GM12892 (cell line): Measurements from ENCODE around the gene ERC1.

Experiments used
- POLR2A ChIP-seq: IDR thresholded peaks from 2 replicates; pipeline ENCODE4 v1.6.1; 2011; ENCODE audit warnings: low read depth, low read length, control low read depth
- POLR2AphosphoS5 ChIP-seq: IDR thresholded peaks from 2 replicates; pipeline ENCODE4 v1.6.1; 2011; ENCODE audit warnings: low read depth, low read length, control low read depth
- TAF1 ChIP-seq: IDR thresholded peaks from 2 replicates; pipeline ENCODE4 v1.6.1; 2011; ENCODE audit warnings: low read depth, mild to moderate bottlenecking, control low read depth, low read length, borderline replicate concordance

DNA sequence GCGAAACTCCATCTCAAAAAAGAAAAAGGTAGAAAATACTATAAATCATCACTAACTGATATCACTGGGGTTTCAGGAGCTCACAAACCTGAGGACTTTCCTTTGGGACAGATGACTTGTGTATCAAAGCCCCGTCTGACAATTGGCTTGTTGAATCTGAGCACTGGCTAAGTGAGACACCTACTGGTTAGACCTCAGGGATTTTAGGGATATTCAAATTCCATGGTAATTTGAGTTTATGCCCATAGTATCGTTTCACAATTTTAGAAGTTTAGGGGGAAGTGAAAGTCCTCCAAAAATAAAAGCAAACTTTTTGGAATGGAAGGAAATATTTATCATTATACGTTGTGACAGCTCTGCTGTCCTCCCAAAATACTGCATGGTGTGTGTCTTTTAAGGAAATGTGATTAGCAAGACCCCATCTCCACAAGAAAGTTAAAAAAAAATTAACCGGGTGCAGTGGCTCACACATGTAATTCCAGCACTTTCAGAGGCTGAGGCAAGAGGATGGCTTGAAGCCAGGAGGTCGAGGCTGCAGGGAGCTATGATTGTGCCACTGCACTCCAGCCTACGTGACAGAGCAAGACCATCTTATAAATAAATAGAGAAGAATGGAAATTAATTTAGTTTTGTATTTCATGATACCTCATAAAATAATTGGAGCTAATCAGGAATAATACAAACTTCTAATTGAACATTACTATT, 554.1 kb downstream of the ERC1 start:
- TF ChIP-seq POLR2AphosphoS5 = no peak
- no peak for TF ChIP-seq POLR2A
- TF ChIP-seq TAF1 = no peak
